ENCODE measurements around the gene NR2F1-AS1.

Gene NR2F1-AS1

DNA sequence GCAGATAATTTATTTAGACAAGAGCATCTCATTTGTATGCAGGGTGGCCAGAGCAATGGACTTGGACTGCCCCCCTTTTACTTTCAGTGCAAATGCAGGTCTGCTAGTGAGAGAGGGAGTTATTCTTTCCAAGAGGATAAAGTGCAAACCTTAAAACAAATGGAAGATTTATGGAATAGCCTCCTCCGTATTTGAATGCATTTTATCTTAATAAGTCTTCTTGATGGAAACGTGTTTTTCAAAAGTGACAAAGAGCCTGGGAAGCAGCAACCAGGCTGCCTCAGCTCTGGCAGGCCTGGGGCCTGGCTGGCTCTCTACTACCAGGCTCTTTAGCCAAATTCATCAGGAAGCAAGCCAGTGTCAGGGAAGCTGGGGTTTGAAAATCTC lies 8.8 kb upstream of the NR2F1-AS1 start:
- no peaks in the 10 kb centered on the region for H3K36me3 ChIP-seq (ENCODE audit: control insufficient read depth, insufficient read depth, low read length)

DNA sequence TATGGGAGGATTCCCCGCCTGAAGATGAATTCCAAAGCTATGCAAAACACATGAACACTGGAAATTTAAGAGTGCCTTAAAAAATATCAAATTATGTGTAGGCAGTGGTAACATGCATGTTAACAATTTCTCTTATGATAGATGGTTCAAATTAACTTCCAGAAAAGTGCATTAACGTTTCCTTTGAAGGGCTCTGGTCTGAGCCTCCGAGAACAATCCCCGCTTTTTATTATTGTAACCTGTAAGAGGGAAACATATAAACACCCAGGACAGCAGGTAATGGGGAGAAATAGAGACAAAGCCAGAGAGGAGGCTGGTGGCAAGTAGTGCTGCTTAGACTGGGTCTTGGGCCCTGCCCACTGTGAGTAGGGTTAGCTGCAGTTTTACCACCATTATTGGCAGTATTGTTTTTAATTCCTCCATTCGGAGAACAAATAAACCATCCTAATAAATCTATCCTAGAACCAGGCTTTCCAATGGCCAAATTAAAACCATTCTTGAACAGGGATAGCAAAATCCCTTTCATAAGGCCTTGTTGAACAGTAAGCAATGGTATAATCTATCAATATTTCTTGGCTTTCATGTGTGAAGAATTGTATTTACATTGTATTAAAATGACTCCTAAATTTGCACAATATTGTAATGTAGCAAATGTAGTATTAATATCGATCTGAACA lies 8.3 kb upstream of the NR2F1-AS1 start:
- Histone ChIP-seq H3K4me3 (replicated peaks; ENCODE audit: low read depth, low read length) (no peak overlapping the region), H3K27me3 (replicated peaks; ENCODE audit: control insufficient read depth, insufficient read depth, low read length) (peaks cover 1% of the 10 kb centered on the region; the same call in 1 of the 2 replicates), H3K36me3 (ENCODE audit: control insufficient read depth, insufficient read depth, low read length) (no peaks in the 10 kb centered on the region)
- no peak for DNase-seq (ENCODE audit: extremely low read depth, insufficient read length)
- TF ChIP-seq, protein P1, sequence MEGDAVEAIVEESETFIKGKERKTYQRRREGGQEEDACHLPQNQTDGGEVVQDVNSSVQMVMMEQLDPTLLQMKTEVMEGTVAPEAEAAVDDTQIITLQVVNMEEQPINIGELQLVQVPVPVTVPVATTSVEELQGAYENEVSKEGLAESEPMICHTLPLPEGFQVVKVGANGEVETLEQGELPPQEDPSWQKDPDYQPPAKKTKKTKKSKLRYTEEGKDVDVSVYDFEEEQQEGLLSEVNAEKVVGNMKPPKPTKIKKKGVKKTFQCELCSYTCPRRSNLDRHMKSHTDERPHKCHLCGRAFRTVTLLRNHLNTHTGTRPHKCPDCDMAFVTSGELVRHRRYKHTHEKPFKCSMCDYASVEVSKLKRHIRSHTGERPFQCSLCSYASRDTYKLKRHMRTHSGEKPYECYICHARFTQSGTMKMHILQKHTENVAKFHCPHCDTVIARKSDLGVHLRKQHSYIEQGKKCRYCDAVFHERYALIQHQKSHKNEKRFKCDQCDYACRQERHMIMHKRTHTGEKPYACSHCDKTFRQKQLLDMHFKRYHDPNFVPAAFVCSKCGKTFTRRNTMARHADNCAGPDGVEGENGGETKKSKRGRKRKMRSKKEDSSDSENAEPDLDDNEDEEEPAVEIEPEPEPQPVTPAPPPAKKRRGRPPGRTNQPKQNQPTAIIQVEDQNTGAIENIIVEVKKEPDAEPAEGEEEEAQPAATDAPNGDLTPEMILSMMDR (IDR thresholded peaks at IDR 0.05; ENCODE audit: insufficient read depth, low read length, poor library complexity, severe bottlenecking): no peak

More for the DNA sequence above, 8.8 kb upstream of the NR2F1-AS1 start:
- TF ChIP-seq, protein P1 (IDR thresholded peaks at IDR 0.05; ENCODE audit: insufficient read depth, low read length, poor library complexity, severe bottlenecking): no peak
- H3K27me3 ChIP-seq (replicated peaks; ENCODE audit: control insufficient read depth, insufficient read depth, low read length): peaks cover 1% of the 10 kb centered on the region; the same call in 1 of the 2 replicates
- no peak for DNase-seq (ENCODE audit: extremely low read depth, insufficient read length)
- no peak overlapping the region for H3K4me3 ChIP-seq (replicated peaks; ENCODE audit: low read depth, low read length)

DNA sequence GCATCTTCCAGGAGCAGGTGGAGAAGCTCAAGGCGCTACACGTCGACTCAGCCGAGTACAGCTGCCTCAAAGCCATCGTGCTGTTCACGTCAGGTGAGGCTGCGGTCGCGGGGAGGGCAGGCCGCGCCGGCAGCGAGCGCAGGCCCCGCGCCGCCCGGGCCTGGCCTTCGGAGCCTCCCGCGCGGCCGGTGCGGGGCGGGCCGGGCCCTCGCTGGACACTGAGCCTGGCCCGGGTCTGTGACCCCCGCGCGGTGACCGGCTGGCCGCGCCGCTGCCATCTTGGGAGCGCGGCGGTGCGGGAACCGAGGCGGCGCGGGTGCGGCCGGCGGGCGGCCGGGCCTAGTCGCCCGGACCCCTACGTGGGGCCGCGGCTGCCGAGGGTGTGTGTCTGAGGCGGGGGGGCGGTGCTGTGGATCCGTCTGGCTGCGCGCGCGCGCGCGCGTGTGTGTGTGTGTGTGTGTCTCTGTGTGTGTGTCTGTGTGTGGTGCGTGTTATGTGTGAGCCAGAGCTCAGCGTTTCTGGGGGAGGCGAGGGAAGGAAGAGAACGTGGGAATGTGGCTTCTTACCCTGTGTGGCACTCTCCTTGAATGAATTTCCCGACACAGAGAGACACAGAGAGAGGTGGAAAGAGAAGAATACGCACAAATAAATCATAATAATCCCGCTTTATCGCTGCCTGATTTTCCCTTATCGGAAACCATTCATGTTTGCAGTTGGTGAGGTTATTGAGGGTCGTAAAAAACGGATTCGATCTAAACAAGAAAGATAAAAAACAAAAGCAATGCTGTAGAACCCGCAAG lies 7.5 kb upstream of the NR2F1-AS1 start:
- no peaks in the 10 kb centered on the region for H3K36me3 ChIP-seq (ENCODE audit: control insufficient read depth, insufficient read depth, low read length)
- TF ChIP-seq, protein P1 (IDR thresholded peaks at IDR 0.05; ENCODE audit: insufficient read depth, low read length, poor library complexity, severe bottlenecking): no peak
- no peak for DNase-seq (ENCODE audit: extremely low read depth, insufficient read length)
- H3K4me3 ChIP-seq (replicated peaks; ENCODE audit: low read depth, low read length): no peak overlapping the region
- peaks cover under 1% of the 10 kb centered on the region; the same call in 1 of the 2 replicates for H3K27me3 ChIP-seq (replicated peaks; ENCODE audit: control insufficient read depth, insufficient read depth, low read length)

DNA sequence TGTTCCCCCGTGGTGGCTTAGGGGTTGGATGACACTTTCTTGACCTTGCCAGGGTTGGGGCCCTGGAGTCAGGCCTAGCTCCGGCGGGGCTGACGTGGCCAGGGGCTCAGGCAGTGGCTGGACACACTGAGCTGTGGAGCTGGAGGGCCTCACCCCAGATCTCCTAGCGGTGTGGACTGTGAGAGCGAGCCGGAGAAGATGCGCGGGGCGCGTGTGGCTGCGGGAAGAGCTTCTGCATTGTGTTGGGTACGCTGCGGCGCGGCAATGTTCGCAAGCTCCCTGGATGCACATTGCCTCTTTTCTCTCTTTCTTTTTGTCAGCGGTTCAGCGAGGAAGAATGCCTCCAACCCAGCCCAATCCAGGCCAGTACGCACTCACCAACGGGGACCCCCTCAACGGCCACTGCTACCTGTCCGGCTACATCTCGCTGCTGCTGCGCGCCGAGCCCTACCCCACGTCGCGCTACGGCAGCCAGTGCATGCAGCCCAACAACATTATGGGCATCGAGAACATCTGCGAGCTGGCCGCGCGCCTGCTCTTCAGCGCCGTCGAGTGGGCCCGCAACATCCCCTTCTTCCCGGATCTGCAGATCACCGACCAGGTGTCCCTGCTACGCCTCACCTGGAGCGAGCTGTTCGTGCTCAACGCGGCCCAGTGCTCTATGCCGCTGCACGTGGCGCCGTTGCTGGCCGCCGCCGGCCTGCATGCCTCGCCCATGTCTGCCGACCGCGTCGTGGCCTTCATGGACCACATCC lies 6.8 kb upstream of the NR2F1-AS1 start:
- no peaks in the 10 kb centered on the region for H3K36me3 ChIP-seq (ENCODE audit: control insufficient read depth, insufficient read depth, low read length)
- no peak for DNase-seq (ENCODE audit: extremely low read depth, insufficient read length)
- no peak overlapping the region for H3K4me3 ChIP-seq (replicated peaks; ENCODE audit: low read depth, low read length)
- TF ChIP-seq, protein P1 (IDR thresholded peaks at IDR 0.05; ENCODE audit: insufficient read depth, low read length, poor library complexity, severe bottlenecking): no peak
- H3K27me3 ChIP-seq (replicated peaks; ENCODE audit: control insufficient read depth, insufficient read depth, low read length): no peaks in the 10 kb centered on the region

DNA sequence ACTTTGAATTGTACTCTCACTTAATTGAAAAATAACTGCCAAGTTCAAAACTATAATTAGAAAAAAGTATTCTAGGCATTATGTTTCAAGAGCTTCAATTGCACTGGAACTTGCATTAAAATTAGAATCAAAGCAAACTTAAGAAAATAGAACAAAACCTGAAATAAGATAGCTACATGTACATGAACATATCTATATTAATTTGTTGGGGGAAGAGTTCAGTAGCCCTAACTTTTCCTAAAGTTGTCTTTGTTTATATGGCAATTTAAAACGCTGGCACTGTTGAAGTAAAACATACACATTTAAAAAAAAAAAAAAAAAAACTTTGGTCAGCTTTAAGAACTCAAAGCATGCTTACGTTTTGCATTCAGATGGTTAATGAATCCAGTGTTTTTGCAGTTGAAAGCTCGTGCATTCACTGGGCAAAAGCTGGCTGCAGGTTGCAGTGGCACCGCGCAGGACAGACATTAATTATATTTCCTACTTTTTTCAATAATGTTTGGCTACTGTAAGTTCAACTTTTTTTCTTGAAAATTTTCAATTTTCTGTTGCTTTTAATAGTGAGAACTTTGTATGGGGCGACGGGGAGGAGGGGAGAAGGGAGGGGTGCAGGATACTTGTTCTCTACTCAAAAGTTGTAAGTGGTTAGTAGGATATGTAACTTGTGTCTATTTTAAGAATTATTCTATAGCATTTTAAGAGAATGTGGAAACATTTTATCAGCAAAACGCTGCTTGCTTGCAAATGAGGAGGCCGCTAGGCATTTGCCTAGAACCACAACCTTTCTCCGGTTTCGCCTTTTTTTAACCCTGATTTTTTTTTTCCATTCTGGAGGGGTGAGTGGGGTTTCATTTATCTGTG lies 5.9 kb upstream of the NR2F1-AS1 start:
- no peaks in the 10 kb centered on the region; the same call in 1 of the 2 replicates for H3K27me3 ChIP-seq (replicated peaks; ENCODE audit: control insufficient read depth, insufficient read depth, low read length)
- no peaks in the 10 kb centered on the region for H3K36me3 ChIP-seq (ENCODE audit: control insufficient read depth, insufficient read depth, low read length)
- no peak for DNase-seq (ENCODE audit: extremely low read depth, insufficient read length)
- H3K4me3 ChIP-seq (replicated peaks; ENCODE audit: low read depth, low read length): no peak overlapping the region
- TF ChIP-seq, protein P1 (IDR thresholded peaks at IDR 0.05; ENCODE audit: insufficient read depth, low read length, poor library complexity, severe bottlenecking): no peak

Measured in GM06990 (cell line).